ENCODE results near the gene SPATA2L. TPM values are rescaled to one million over a fixed set of nuclear protein-coding genes. Genes with fewer than 3 reads are reported as not detected.
"Not testable (repeated sequence)": the region's sequence is repeated elsewhere in the genome, so short reads cannot be mapped to it uniquely, and the experiment has no call there.

The SPATA2L gene
- total RNA-seq, 4 donors from 2014 or later = 1.3 to 7.5 (median 3.2) TPM

DNA sequence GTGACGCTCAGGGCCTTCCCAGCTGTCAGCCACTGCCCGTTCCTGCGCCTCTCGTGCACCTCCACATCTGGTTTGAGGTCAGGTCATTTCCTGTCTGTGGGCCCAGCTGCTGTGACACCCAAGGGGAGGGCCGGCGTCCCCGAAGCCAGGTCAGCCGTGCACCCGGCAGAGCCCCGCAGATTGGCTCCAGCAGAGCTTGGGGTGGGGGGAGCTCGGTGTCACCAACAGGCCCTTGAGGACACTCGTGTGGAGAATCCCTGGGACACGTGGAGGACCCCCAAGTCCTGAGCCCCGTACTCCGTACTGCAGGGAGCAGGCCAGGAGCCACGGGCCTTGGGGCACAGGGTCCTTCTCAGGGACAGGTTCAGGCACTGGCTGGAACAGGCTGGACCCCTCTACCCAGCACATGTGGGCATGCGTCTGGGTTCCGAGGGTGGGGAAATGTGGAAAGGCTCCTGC lies 4.8 kb downstream of the SPATA2L start:
- peaks cover 0 to 5% (median 0%) of the 10 kb centered on the region in 3 donors for H3K27me3 ChIP-seq
- peaks cover 15 to 17% of the 10 kb centered on the region in 2 donors for H3K4me1 ChIP-seq
- intact Hi-C loops (cut with DNase I; ENCODE audit: low total_unique reads) (no loop called here), in situ Hi-C loops (cut with MboI; ENCODE audit: low sequenced_read_pairs in 4 of 4) (no loop called here)
- TF ChIP-seq POLR2A (IDR thresholded peaks at IDR 0.05) = no peak
- TF ChIP-seq, protein P1, sequence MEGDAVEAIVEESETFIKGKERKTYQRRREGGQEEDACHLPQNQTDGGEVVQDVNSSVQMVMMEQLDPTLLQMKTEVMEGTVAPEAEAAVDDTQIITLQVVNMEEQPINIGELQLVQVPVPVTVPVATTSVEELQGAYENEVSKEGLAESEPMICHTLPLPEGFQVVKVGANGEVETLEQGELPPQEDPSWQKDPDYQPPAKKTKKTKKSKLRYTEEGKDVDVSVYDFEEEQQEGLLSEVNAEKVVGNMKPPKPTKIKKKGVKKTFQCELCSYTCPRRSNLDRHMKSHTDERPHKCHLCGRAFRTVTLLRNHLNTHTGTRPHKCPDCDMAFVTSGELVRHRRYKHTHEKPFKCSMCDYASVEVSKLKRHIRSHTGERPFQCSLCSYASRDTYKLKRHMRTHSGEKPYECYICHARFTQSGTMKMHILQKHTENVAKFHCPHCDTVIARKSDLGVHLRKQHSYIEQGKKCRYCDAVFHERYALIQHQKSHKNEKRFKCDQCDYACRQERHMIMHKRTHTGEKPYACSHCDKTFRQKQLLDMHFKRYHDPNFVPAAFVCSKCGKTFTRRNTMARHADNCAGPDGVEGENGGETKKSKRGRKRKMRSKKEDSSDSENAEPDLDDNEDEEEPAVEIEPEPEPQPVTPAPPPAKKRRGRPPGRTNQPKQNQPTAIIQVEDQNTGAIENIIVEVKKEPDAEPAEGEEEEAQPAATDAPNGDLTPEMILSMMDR (IDR thresholded peaks at IDR 0.05 in 4 of 5, conservative IDR thresholded peaks at IDR 0.05 in 1 of 5) = no peak
- no peaks in the 10 kb centered on the region for H3K9me3 ChIP-seq
- DNase-seq (peak in 1 of 2 donors; percentile 8), ATAC-seq (no peak)
- peaks cover 0 to 40% of the 10 kb centered on the region in 2 donors for H3K36me3 ChIP-seq
- H3K27ac ChIP-seq = no peak overlapping the region
- no peak overlapping the region for H3K4me3 ChIP-seq

DNA sequence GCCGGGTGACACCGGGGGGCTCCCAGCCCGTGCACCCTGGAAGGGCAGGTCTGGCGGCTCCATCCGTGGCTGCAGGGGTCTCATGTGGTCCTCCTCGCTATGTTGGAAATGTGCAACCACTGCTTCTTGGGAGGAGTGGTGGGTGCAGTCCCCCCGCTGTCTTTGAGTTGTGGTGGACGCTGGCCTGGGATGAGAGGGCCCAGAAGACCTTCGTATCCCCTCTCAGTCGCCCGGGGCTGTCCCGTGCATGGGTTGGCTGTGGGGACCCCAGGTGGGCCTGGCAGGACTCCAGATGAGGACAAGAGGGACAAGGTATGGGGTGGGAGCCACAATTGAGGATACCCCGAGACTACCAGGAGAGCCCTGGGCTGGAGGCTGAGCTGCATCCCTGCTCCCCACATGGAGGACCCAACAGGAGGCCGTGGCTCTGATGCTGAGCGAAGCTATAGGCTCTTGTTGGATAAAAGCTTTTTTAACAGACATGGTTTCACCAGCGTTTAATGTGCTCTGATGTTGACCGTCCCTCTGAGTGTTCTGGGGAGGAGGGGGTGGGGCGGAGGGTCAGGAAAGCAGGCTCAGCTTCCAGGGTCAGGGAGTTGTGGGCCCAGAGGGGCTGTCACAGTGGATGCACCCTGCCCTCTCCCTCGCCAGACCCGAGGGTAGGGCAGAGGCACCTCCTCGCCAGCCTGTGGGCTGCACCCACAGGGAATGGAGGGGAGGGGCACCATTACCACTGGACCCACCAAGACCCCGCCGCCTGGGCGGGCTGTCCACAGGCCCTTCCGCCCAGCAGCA lies 5.4 kb downstream of the SPATA2L start:
- TF ChIP-seq POLR2A (IDR thresholded peaks at IDR 0.05) = no peak
- TF ChIP-seq, protein P1 (IDR thresholded peaks at IDR 0.05 in 4 of 5, conservative IDR thresholded peaks at IDR 0.05 in 1 of 5) = no peak
- Histone ChIP-seq H3K4me1 (peaks cover 15% of the 10 kb centered on the region in 2 donors), H3K9me3 (no peaks in the 10 kb centered on the region), H3K27me3 (peaks cover 0 to 5% (median 0%) of the 10 kb centered on the region in 3 donors), H3K4me3 (no peak overlapping the region), H3K27ac (no peak overlapping the region), H3K36me3 (peaks cover 0 to 47% of the 10 kb centered on the region in 2 donors)
- in situ Hi-C loops (cut with MboI; ENCODE audit: low sequenced_read_pairs in 4 of 4) = no loop called here
- ATAC-seq (no peak), DNase-seq (peak in 1 of 2 donors; percentile 20)
- intact Hi-C loops (cut with DNase I; ENCODE audit: low total_unique reads) = no loop called here

DNA sequence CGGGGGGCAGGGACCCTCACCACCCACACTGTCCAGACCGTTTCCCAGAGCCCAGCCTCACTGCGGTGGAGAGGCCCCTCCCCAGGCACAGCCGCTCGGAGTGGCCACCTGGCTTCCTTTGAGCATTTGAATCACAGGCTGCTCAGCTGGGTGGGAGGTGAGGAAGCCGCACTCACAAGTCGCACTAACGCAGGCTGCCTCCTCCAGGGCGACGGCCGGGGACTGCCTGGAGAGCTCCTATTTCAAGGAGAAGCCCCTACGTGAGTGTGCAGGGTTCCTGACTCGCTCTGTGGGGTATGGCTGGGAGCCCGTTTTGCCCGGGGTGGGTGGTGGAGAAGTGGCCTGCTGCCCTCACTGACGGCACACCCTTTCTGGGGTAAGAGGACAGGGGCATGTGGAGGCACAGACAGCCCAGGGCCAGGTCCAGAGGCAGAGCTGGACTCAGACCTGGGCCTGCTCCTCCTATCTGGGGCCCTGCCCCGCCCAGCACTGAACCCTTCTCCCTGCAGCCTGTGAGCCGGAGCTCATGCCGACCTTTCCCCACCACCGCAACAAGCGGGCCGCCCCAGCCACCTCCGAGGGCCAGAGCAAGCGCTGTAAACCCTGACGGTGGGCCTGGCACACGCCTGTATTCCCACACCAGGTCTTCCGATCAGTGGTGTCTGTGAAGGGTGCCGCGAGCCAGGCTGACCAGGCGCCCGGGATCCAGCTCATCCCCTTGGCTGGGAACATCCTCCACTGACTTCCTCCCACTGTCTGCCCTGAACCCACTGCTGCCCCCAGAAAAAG lies 6.2 kb downstream of the SPATA2L start:
- in situ Hi-C loops (cut with MboI; ENCODE audit: low sequenced_read_pairs in 4 of 4) (no loop called here), intact Hi-C loops (cut with DNase I; ENCODE audit: low total_unique reads) (no loop called here)
- peaks cover 0 to 55% of the 10 kb centered on the region in 2 donors for H3K36me3 ChIP-seq
- H3K4me3 ChIP-seq = no peak overlapping the region
- no peak for ATAC-seq
- H3K27me3 ChIP-seq = no peaks in the 10 kb centered on the region
- peaks cover 7% of the 10 kb centered on the region in 2 donors for H3K4me1 ChIP-seq
- H3K27ac ChIP-seq = no peak overlapping the region
- peak in 1 of 2 donors; percentile 6 for DNase-seq
- H3K9me3 ChIP-seq = no peaks in the 10 kb centered on the region
- TF ChIP-seq POLR2A (IDR thresholded peaks at IDR 0.05) = no peak
- TF ChIP-seq, protein P1 (IDR thresholded peaks at IDR 0.05 in 4 of 5, conservative IDR thresholded peaks at IDR 0.05 in 1 of 5) = no peak

DNA sequence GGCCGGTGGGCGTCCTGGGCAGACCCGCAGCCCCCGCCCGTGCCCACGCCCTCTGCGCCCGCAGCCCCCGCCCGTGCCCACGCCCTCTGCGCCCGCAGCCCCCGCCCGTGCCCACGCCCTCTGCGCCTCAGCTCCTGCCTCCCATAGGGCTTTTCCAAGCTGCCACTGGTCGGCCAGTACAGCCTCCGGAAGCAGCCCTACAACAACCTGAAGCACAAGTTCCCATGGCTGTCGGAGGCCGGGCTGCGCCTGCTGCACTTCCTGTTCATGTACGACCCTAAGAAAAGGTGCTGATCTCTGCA lies 6.8 kb downstream of the SPATA2L start:
- H3K27me3 ChIP-seq; in situ Hi-C loops (cut with MboI; ENCODE audit: low sequenced_read_pairs in 4 of 4); H3K9me3 ChIP-seq; H3K4me1 ChIP-seq; H3K27ac ChIP-seq; H3K4me3 ChIP-seq; intact Hi-C loops (cut with DNase I; ENCODE audit: low total_unique reads); ATAC-seq: not testable (repeated sequence)
- DNase-seq = peak in 1 of 2 donors; percentile 4
- H3K36me3 ChIP-seq = peaks cover 0 to 56% of the 10 kb centered on the region in 2 donors
